SJCRH30 (cell line): ENCODE data around the gene HOXC6. TPM values are rescaled to one million over a fixed set of nuclear protein-coding genes. Genes with fewer than 3 reads are reported as not detected.

Source experiments
- DNase-seq, 2 experiments: peaks; one replicate each; pipeline ENCODE4 v3.0.0-alpha.2; 2015 to 2020
- H3K27ac ChIP-seq: fragments of 250-450 bp; sonication (Bioruptor Pico); 2 replicates; pipeline ENCODE4 v1.5.1; 2020; ENCODE audit warnings: mild to moderate bottlenecking, moderate library complexity
- H3K27me3 ChIP-seq: fragments of 250-450 bp; sonication (Bioruptor Pico); 2 replicates; pipeline ENCODE4 v1.5.1; 2020; ENCODE audit warnings: mild to moderate bottlenecking, moderate library complexity
- H3K36me3 ChIP-seq: fragments of 250-450 bp; sonication (Bioruptor Pico); 2 replicates; pipeline ENCODE4 v1.5.1; 2020; ENCODE audit warnings: mild to moderate bottlenecking, moderate library complexity
- H3K4me1 ChIP-seq: fragments of 250-450 bp; sonication (Bioruptor Pico); 2 replicates; pipeline ENCODE4 v1.5.1; 2020; ENCODE audit warnings: mild to moderate bottlenecking, moderate library complexity
- H3K4me3 ChIP-seq: fragments of 250-450 bp; sonication (Bioruptor Pico); 2 replicates; pipeline ENCODE4 v1.5.1; 2020; ENCODE audit warnings: mild to moderate bottlenecking, moderate library complexity
- H3K9me3 ChIP-seq: fragments of 250-450 bp; sonication (Bioruptor Pico); replicated peaks from 2 replicates; pipeline ENCODE4 v1.5.1; 2020; ENCODE audit warnings: mild to moderate bottlenecking, moderate library complexity
- total RNA-seq: library from RNA; depleted of rRNA; stranded (reverse); fragments of >200 nt; shearing (Covaris generic); gene quantifications from 2 replicates; pipeline ENCODE4 v1.2.3, GENCODE V29; 2014

Gene HOXC6
- total RNA-seq, 1 experiment from 2014 or later: 2.2 TPM

DNA sequence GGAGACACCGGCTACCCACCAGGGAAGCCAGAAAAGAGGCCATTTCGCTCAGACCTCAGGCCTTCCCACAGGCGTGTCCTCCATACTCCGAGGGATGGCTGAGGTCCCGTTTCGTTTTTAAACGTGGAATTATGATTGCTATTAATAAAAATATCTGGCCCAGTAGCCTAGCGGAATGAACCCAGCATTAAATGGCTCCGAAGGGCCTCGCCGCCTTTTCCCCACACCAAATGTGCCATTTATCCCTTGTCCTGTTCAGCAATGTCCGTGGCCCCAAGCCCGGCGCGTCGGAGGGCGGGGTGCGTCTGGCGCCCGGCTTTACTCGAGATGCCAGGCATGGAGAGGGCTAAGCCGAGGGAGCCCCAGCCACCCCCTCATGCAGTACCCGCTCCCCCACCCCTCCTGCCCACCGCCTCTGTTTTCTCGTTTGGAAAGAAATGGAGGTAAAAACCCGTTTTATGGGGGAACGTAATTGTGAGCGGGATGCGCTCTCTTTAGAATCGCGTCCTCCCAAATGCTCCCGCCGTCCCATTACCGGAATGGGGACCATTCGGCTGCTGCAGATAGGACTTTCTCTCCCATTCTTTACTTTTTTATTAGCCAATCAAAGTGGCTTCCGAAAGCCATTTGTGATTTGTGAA lies 13.7 kb upstream of the HOXC6 start:
- H3K9me3 ChIP-seq: no peaks in the 10 kb centered on the region
- H3K36me3 ChIP-seq: no peaks in the 10 kb centered on the region
- H3K4me1 ChIP-seq: peaks cover 3% of the 10 kb centered on the region
- no peak for DNase-seq
- no peak overlapping the region for H3K4me3 ChIP-seq
- peaks cover 18% of the 10 kb centered on the region for H3K27me3 ChIP-seq
- H3K27ac ChIP-seq: no peak overlapping the region

DNA sequence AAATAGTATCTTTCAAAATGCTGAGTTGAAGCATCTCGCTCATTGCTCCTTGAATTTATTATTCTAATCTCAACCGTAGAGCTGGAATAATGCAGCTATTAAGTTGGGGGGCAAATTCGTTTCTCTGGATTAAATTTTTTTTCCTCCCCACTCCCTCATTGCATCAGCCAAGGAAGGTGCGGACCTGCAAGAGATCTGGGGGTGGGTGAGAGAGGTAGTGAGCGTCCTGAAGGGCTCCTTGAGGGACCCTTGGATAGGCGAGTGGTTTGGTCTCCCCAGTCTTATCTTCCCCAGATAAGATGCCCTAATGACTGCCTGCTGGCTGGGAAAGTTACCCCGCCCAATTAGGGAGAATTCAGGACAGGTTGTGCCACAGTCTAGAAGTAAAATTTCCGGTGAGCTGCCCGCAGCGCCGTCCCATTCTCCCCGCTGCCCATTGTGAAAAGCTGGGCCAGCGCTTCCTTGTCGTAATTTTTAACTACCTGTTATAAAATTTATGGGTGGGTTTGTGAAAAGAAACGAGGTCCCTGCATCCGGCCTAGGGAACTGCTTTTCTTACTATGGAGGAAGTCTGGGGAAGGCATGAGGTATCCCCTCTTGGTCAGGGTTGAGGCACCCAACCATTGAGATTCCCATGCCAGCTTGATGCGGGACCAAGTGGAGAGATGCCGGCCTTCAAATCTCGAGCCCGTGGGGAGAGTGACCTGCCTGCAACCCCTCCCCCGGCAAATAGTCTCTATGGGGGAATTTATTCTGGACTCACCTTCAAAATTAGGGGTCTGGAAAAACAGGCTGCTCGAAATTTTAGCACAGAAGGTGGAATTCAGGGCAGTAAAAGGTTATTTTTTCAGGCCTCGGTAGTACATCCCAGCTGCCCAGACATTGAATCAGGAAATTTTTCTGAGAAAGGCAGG lies 13.0 kb upstream of the HOXC6 start:
- no peak overlapping the region for H3K4me3 ChIP-seq
- no peaks in the 10 kb centered on the region for H3K9me3 ChIP-seq
- peaks cover 6% of the 10 kb centered on the region for H3K4me1 ChIP-seq
- no peak overlapping the region for H3K27ac ChIP-seq
- no peaks in the 10 kb centered on the region for H3K36me3 ChIP-seq
- DNase-seq: no peak
- H3K27me3 ChIP-seq: peaks cover 10% of the 10 kb centered on the region

DNA sequence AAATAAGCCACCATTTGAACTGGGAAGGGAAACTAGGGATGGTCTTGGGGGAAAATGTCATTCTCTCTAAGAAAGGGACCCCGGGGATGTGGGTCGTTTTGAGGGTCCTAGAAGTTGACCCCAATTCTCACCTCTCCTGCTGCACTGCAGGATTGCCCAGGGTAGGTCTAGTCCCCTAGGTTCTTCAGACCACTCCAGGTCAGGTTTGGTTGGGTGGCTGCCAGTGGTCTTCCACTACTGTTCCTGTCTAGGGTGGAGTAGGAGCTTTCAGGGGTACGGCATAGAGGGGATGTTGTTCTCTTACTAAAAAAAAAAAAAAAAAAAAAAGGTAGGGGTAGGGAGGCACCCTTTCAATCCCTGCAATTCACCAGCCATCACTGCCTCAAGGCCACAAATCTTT lies 12.2 kb upstream of the HOXC6 start:
- H3K4me3 ChIP-seq: peak overlapping the region; percentile 69
- DNase-seq: no peak
- no peak overlapping the region for H3K27ac ChIP-seq
- H3K4me1 ChIP-seq: peaks cover 6% of the 10 kb centered on the region
- H3K27me3 ChIP-seq: peaks cover 5% of the 10 kb centered on the region
- no peaks in the 10 kb centered on the region for H3K9me3 ChIP-seq
- no peaks in the 10 kb centered on the region for H3K36me3 ChIP-seq

DNA sequence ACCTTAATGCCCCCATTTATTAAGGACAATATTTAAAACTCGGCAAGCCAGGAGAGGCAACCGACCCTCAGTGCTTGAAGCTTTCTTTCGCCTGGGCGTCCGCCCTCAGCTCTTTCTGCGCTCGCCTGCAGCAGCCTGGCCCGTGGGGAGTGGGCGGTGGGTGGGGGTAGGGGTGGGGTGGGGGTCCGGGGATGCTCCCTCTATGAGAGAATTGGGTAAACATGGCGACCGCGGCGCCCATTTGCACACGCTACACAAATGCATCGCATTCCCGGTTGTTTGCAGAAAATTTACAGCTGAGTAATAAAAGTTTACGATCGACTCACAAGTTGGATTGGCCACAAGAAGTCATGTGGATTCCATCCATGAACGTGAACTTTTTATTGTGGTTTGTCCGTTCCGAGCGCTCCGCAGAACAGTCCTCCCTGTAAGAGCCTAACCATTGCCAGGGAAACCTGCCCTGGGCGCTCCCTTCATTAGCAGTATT lies 11.7 kb upstream of the HOXC6 start:
- Histone ChIP-seq H3K4me1 (peaks cover 6% of the 10 kb centered on the region), H3K27me3 (no peaks in the 10 kb centered on the region; the same call in 1 of the 2 replicates), H3K4me3 (peak overlapping the region; percentile 69), H3K27ac (peak overlapping the region; percentile 82; the same call in 1 of the 2 replicates), H3K36me3 (no peaks in the 10 kb centered on the region), H3K9me3 (no peaks in the 10 kb centered on the region)
- DNase-seq: peak; percentile 35 to 58

DNA sequence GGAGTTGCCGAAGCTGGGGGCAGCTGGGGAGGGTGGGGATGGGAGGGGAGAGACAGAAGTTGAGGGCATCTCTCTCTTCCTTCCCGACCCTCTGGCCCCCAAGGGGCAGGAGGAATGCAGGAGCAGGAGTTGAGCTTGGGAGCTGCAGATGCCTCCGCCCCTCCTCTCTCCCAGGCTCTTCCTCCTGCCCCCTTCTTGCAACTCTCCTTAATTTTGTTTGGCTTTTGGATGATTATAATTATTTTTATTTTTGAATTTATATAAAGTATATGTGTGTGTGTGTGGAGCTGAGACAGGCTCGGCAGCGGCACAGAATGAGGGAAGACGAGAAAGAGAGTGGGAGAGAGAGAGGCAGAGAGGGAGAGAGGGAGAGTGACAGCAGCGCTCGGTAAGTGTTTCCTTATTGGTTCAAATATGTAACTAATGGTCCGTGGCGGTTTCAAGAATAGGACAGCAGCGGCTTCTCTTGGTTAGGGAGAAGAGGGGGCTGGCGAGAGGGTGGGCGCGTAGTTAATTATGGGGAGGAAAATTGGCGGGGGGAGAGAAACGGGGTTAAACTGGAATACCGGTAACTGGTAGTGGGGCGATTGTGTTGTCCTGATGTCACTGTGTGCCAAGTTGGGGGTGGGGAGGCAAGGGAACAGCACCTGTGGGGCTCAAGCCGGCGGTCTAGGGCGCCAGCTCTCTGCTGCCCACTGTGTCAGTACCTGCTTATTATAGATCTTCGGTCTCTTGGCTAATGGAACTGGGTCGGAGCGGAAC lies 11.0 kb upstream of the HOXC6 start:
- peak overlapping the region; percentile 82; the same call in 1 of the 2 replicates for H3K27ac ChIP-seq
- no peaks in the 10 kb centered on the region for H3K36me3 ChIP-seq
- peak overlapping the region; percentile 69 for H3K4me3 ChIP-seq
- DNase-seq: peak; percentile 51 to 65
- H3K9me3 ChIP-seq: no peaks in the 10 kb centered on the region
- H3K4me1 ChIP-seq: peaks cover 6% of the 10 kb centered on the region
- no peaks in the 10 kb centered on the region for H3K27me3 ChIP-seq

DNA sequence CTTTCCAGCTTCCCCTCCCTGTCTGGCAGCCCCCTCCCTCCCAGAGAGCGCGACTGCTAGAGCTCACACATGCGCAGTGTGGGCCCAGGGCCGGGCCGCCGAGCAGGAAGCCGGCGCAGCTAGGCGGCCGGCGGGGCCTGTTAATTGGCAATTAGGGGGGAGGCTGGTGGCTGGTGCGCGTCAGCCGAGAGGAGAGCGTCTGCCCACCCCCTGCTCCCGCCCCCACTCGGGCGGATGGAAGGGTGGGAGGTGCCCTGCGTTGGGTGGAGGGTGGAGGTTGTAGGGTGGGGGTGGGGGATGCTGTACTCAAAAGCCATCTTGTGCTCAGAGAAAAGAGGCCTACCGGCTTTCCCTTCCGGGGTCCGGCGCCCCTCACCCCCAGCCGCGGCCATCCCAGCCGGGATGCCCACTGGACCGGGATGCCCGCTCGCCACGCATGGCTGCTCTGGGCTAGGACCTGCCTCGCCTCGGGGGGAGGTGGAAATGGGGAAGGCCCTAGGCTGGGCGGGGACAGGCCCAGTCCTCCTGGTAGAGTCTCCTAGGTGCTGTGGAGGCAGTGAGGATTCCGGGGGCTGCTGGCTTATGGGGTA lies 10.3 kb upstream of the HOXC6 start:
- Histone ChIP-seq H3K4me3 (peak overlapping the region; percentile 69), H3K9me3 (no peaks in the 10 kb centered on the region), H3K27ac (peak overlapping the region; percentile 82), H3K27me3 (no peaks in the 10 kb centered on the region), H3K36me3 (no peaks in the 10 kb centered on the region), H3K4me1 (peaks cover 6% of the 10 kb centered on the region)
- peak; percentile 94 for DNase-seq

DNA sequence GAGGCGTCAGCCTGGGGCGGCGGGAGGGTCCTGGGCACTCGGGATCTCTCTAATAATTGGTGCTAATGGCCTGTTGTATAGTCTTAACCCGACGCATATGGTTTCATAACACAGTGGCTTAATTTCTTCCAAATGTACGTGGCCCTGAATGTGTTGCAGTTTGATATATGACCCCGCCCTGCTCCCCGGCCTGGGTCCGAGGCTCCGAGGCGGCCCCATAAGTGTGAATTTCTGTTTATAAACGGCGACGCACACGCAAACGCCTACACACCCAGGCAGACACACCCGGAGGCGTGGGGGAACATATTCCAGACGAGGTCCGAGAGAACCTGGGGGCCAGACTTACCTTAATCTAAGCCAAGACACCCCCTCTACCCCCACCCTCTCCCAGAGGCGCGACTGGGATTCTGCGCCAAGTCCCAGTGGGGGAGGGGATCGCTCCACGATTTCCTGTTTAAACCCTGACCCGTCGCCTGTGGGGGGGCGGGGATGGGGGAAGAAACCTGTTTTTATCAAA lies 9.7 kb upstream of the HOXC6 start:
- Histone ChIP-seq H3K27me3 (no peaks in the 10 kb centered on the region), H3K4me3 (peak overlapping the region; percentile 69), H3K4me1 (peaks cover 6% of the 10 kb centered on the region), H3K9me3 (no peaks in the 10 kb centered on the region), H3K27ac (peak overlapping the region; percentile 82), H3K36me3 (no peaks in the 10 kb centered on the region)
- peak; percentile 40 to 49 for DNase-seq

DNA sequence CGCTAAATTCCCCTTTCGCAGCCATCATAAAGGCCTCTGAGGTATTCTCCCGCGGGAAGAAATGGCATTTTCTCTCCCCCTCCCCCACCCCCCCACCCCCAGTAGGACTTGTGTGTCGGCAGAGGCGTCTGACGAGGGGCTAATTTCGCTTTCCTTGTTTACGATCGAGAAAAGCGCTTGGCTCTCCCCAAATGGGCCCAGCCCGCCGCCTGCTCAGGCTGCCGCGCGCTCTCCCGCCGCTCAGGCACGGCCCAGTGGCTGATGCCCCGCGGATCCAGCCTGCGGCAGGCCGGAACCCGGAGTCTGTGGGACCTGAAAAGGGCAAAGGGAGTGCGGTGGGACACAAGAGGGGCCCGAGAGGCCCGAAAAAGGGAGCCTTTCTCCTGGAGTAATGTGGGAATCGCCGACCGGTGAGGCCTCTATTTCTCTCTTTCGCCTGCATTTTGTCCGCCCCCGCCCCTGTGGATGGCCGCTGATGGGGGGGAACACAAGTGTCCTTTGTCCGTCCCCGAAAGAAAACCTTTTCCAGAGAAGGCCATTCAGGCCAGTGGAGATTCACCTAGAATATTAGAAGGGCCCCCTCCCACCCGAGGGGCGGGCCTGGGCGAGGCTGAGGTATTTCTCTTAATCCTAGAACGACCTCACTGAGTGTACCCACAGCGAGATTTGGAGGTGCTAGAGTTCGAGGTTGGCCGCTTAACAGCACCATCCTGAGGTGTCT lies 9.0 kb upstream of the HOXC6 start:
- Histone ChIP-seq H3K27ac (no peak overlapping the region), H3K36me3 (no peaks in the 10 kb centered on the region), H3K4me1 (peaks cover 6% of the 10 kb centered on the region), H3K4me3 (no peak overlapping the region), H3K9me3 (no peaks in the 10 kb centered on the region), H3K27me3 (no peaks in the 10 kb centered on the region)
- DNase-seq: no peak

DNA sequence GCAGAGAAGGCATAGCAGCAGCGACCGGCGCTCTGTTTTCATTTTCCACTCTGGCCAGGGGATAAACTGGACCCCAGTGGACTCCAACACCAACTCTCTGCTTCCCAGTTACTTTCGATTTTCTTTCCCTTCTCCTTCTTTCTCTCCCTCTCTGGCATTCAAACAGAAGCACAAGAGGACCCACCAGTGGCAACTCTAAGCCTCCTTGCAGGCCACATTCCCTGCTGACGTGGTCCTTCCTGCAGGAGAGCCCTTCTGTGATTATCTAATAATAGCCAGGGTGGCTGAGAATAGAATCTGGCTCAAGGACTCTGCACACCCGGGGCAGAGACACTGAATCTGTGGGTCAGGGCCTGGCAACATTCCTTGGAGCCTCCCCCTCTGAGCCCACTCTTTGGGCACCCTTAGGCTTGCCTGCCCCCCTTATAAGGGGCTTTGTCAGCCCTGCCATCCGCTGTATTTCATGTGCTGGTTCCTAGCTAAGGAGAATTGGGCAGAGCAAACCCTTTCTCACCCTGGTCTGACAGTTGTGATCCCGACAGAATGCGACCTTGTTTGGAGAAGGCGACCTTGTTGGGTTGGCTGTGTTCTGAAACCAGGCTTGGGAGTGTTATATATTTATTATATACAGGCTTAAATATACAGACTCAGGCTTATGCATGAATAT lies 8.2 kb upstream of the HOXC6 start:
- no peak overlapping the region for H3K4me3 ChIP-seq
- H3K27ac ChIP-seq: no peak overlapping the region
- H3K9me3 ChIP-seq: no peaks in the 10 kb centered on the region
- peaks cover 6% of the 10 kb centered on the region for H3K4me1 ChIP-seq
- no peaks in the 10 kb centered on the region for H3K27me3 ChIP-seq
- no peaks in the 10 kb centered on the region for H3K36me3 ChIP-seq
- DNase-seq: no peak

DNA sequence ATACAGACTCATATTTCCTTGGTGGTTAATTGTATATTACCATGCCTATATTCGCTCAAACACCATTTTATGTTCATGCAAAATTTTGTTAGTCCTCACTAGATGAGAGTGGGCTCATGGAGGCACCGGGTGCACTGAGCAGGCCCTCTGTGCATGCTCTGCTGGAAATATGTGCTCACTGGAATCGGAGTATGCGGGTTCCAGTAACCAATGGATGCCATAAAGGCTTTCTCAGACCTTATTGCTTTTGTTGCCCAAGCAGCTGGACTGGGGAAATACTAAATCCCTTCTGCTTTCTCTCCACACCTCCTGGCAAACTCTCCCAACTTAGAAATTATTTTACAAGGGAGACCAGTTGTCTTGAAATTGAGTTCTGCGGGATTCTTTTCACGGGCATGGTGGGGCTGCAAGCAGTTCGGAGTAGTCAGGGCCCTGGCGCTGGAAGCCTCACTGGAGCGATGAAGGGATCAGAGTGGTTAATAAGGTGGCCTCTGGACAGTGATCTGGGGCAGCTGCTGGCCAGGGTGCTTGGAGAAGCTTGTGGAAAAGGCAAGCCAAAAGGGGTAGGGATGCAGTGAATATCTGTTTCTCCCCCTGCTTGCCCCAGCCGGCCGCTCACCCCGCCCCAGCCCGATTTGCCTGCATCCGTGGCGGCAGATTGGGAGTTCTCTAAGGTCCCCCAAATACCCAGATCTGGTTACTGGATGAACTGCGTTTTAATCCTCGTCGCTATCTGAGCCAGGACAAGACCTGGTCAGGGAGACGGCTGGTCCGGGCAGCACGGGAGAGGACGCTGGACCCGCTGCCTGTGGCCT lies 7.4 kb upstream of the HOXC6 start:
- Histone ChIP-seq H3K4me1 (peaks cover 8% of the 10 kb centered on the region), H3K27me3 (no peaks in the 10 kb centered on the region), H3K9me3 (no peaks in the 10 kb centered on the region), H3K36me3 (no peaks in the 10 kb centered on the region), H3K27ac (no peak overlapping the region), H3K4me3 (no peak overlapping the region)
- DNase-seq: no peak

DNA sequence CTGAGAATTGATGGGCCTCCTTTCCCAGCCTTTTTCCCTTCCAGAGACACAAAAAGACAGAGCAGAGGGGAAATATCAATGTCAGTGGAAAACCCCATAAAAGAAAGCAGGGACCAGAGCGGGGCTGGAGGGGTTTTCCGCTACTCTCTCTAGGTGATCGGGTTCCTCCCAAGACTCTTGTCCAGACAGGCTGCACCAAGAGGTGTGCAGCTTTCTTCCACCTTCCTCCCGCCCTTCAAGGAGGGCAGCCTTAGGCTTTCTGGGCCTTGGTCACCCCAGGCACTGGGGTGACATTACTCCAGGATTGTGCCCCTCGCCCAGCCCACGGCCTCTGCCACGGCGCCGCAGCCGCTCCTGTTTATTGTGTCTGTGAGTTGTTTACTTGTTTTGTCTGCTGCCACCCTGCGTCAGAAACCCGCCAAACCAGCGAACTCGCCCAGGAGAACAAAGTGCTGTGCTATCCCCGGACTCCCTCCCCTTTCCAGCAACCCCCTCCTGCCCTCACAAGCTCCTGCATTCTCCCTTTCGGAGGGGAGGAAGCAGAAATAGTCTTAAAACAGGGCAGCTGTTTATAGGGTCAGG lies 6.7 kb upstream of the HOXC6 start:
- DNase-seq: no peak
- no peaks in the 10 kb centered on the region for H3K27me3 ChIP-seq
- no peak overlapping the region for H3K27ac ChIP-seq
- H3K4me3 ChIP-seq: no peak overlapping the region
- no peaks in the 10 kb centered on the region for H3K9me3 ChIP-seq
- peaks cover 13% of the 10 kb centered on the region for H3K4me1 ChIP-seq
- H3K36me3 ChIP-seq: no peaks in the 10 kb centered on the region
